Measurements from ENCODE around the gene GJC3. TPM values are rescaled to one million over a fixed set of nuclear protein-coding genes. Genes with fewer than 3 reads are reported as not detected.

GJC3 gene
- total and polyA plus RNA-seq, 2 of the 13 experiments (the other 11 are each of a cell fraction or from before 2014, with no cell fraction given): 0.75 to 1.4 TPM

DNA sequence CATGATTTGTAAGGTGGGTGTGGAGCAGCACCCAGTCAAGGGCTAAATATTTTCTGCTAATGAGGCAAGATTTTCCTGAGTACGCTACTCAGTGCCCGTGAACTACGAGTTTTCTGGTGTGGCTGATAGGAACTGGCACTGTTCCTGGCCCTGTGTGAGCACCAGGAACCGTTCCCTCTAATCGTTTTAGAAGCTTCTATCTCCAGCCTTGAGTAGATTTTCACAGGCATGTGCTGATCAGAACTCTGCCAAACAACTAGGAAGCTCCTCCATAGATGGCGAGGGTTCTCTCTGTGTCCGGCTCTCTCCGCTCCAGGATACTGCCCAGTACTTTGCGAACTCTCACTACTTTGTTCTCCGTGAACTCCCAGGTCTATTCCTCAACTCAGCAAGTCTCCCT lies 27.8 kb downstream of the GJC3 start:
- FAIRE-seq (no peak), DNase-seq (ENCODE audit: low spot score) (no peak), ATAC-seq (no peak)
- ChIA-PET CTCF (ENCODE audit: low intra/inter-chr PET ratio, low total read pairs) (no interaction called here), POLR2A (no interaction called here)
- Histone ChIP-seq H4K20me1 (ENCODE audit: insufficient read depth, low read length) (no peaks in the 10 kb centered on the region), H3K4me3 (replicated peaks in 1 of 3; ENCODE audit: insufficient read depth in 1 of 3, low read depth in 2 of 3, low read length in 3 of 3) (no peak overlapping the region), H3K4me1 (ENCODE audit: insufficient read depth, low read length) (no peaks in the 10 kb centered on the region), H3K9me3 (ENCODE audit: low read length) (no peaks in the 10 kb centered on the region), H3K27ac (ENCODE audit: extremely low read length, insufficient read depth, low read length) (no peak overlapping the region), H3K36me3 (replicated peaks in 1 of 2; ENCODE audit: control insufficient read depth in 1 of 2, insufficient read depth in 2 of 2, low read length in 2 of 2) (peaks cover 12 to 55% of the 10 kb centered on the region in 2 experiments), H3K79me2 (ENCODE audit: insufficient read depth, low read length) (no peaks in the 10 kb centered on the region), H3K9ac (ENCODE audit: insufficient read depth, low read depth, low read length) (no peak overlapping the region), H2AFZ (ENCODE audit: low read length) (no peak overlapping the region), H3K4me2 (ENCODE audit: low read depth, low read length) (no peak overlapping the region), H3K27me3 (ENCODE audit: control insufficient read depth in 1 of 2, insufficient read depth in 2 of 2, low read length in 2 of 2) (no peaks in the 10 kb centered on the region)
- in situ Hi-C loops (cut with HindIII; ENCODE audit: extremely low pct_ligation_motif_present, low pct_unique_long_range_greater_than_20kb) (loop anchor here (10.0 kb wide), 1 partner anchor 267 kb away; no protein-coding TSS in a partner anchor), intact Hi-C loops (cut with micrococcal nuclease; ENCODE audit: unreplicated experiment) (no loop called here)
- 99% methylated on average over 10 of the region's 10 CpGs for WGBS (ENCODE audit: low lambda C conversion rate)
- TF ChIP-seq, protein P1, sequence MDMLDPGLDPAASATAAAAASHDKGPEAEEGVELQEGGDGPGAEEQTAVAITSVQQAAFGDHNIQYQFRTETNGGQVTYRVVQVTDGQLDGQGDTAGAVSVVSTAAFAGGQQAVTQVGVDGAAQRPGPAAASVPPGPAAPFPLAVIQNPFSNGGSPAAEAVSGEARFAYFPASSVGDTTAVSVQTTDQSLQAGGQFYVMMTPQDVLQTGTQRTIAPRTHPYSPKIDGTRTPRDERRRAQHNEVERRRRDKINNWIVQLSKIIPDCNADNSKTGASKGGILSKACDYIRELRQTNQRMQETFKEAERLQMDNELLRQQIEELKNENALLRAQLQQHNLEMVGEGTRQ (IDR thresholded peaks at IDR 0.05; ENCODE audit: low read depth, low read length): no peak
- TF ChIP-seq, protein P1 (CRISPR knock-in tag; IDR thresholded peaks at IDR 0.05; ENCODE audit: borderline replicate concordance): no peak
- TF ChIP-seq PHB2 (IDR thresholded peaks at IDR 0.05; ENCODE audit: partially characterized antibody) (no peak), RXRA (CRISPR knock-in tag; IDR thresholded peaks at IDR 0.05) (no peak), THAP11 (CRISPR knock-in tag; IDR thresholded peaks at IDR 0.05) (no peak), ZNF772 (CRISPR knock-in tag; IDR thresholded peaks at IDR 0.05) (no peak), ZNF350 (CRISPR knock-in tag; IDR thresholded peaks at IDR 0.05; ENCODE audit: borderline replicate concordance, low read depth) (no peak), CENPT (CRISPR knock-in tag; IDR thresholded peaks at IDR 0.05; ENCODE audit: low read depth) (no peak), RNF2 (conservative IDR thresholded peaks at IDR 0.05; ENCODE audit: low read depth) (no peak), JARID2 (CRISPR knock-in tag; IDR thresholded peaks at IDR 0.05; ENCODE audit: insufficient replicate concordance) (no peak), MTA3 (CRISPR knock-in tag; IDR thresholded peaks at IDR 0.05) (no peak)
- TF ChIP-seq, protein P2, sequence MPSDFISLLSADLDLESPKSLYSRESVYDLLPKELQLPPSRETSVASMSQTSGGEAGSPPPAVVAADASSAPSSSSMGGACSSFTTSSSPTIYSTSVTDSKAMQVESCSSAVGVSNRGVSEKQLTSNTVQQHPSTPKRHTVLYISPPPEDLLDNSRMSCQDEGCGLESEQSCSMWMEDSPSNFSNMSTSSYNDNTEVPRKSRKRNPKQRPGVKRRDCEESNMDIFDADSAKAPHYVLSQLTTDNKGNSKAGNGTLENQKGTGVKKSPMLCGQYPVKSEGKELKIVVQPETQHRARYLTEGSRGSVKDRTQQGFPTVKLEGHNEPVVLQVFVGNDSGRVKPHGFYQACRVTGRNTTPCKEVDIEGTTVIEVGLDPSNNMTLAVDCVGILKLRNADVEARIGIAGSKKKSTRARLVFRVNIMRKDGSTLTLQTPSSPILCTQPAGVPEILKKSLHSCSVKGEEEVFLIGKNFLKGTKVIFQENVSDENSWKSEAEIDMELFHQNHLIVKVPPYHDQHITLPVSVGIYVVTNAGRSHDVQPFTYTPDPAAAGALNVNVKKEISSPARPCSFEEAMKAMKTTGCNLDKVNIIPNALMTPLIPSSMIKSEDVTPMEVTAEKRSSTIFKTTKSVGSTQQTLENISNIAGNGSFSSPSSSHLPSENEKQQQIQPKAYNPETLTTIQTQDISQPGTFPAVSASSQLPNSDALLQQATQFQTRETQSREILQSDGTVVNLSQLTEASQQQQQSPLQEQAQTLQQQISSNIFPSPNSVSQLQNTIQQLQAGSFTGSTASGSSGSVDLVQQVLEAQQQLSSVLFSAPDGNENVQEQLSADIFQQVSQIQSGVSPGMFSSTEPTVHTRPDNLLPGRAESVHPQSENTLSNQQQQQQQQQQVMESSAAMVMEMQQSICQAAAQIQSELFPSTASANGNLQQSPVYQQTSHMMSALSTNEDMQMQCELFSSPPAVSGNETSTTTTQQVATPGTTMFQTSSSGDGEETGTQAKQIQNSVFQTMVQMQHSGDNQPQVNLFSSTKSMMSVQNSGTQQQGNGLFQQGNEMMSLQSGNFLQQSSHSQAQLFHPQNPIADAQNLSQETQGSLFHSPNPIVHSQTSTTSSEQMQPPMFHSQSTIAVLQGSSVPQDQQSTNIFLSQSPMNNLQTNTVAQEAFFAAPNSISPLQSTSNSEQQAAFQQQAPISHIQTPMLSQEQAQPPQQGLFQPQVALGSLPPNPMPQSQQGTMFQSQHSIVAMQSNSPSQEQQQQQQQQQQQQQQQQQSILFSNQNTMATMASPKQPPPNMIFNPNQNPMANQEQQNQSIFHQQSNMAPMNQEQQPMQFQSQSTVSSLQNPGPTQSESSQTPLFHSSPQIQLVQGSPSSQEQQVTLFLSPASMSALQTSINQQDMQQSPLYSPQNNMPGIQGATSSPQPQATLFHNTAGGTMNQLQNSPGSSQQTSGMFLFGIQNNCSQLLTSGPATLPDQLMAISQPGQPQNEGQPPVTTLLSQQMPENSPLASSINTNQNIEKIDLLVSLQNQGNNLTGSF (CRISPR knock-in tag; IDR thresholded peaks at IDR 0.05): no peak
- TF ChIP-seq, protein P3, sequence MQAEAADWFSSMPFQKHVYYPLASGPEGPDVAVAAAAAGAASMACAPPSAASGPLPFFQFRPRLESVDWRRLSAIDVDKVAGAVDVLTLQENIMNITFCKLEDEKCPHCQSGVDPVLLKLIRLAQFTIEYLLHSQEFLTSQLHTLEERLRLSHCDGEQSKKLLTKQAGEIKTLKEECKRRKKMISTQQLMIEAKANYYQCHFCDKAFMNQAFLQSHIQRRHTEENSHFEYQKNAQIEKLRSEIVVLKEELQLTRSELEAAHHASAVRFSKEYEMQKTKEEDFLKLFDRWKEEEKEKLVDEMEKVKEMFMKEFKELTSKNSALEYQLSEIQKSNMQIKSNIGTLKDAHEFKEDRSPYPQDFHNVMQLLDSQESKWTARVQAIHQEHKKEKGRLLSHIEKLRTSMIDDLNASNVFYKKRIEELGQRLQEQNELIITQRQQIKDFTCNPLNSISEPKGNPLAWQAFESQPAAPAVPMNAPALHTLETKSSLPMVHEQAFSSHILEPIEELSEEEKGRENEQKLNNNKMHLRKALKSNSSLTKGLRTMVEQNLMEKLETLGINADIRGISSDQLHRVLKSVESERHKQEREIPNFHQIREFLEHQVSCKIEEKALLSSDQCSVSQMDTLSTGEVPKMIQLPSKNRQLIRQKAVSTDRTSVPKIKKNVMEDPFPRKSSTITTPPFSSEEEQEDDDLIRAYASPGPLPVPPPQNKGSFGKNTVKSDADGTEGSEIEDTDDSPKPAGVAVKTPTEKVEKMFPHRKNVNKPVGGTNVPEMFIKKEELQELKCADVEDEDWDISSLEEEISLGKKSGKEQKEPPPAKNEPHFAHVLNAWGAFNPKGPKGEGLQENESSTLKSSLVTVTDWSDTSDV (CRISPR knock-in tag; IDR thresholded peaks at IDR 0.05): no peak
- no TSS peak for BruUV-seq (replicated peaks)

All from HepG2 (cell line).